ENCODE measurements around the gene KRT34. TPM values are rescaled to one million over a fixed set of nuclear protein-coding genes. Genes with fewer than 3 reads are reported as not detected.
"Not testable (repeated sequence)": the region's sequence is repeated elsewhere in the genome, so short reads cannot be mapped to it uniquely, and the experiment has no call there.

The KRT34 gene
- not detected for polyA plus RNA-seq (ENCODE audit: insufficient read length in 4 of 4)

GRCh38 chr17:41381943-41382342, at the start of gene KRT34:
Gene KRT34 (minus strand): TSS chr17:41382306. CDS start chr17:41382246, 60 bp downstream.
- DNase-seq (ENCODE audit: low read depth in 4 of 4, low spot score in 2 of 4): not testable (repeated sequence)

GRCh38 chr17:41430376-41430775, 48.3 kb upstream of the KRT34 start:
- DNase-seq (ENCODE audit: low read depth in 4 of 4, low spot score in 2 of 4): not testable (repeated sequence)

- DNase-seq (ENCODE audit: low read depth in 4 of 4, low spot score in 2 of 4): no peak
Measured at GRCh38 chr17:41429667-41430066, 47.6 kb upstream of the KRT34 start.

GRCh38 chr17:41428591-41429291, 46.6 kb upstream of the KRT34 start:
- no peak for DNase-seq (ENCODE audit: low read depth in 4 of 4, low spot score in 2 of 4)

- no peak for DNase-seq (ENCODE audit: low read depth in 4 of 4, low spot score in 2 of 4)
Measured at GRCh38 chr17:41424111-41424635, 42.1 kb upstream of the KRT34 start, which contains the start of gene KRT37. Gene KRT37 (minus strand): TSS chr17:41424585. CDS start chr17:41424523, 62 bp downstream.

GRCh38 chr17:41422586-41422985, 40.5 kb upstream of the KRT34 start:
- DNase-seq (ENCODE audit: low read depth in 4 of 4, low spot score in 2 of 4): not testable (repeated sequence)

- DNase-seq (ENCODE audit: low read depth in 4 of 4, low spot score in 2 of 4): no peak
Measured at GRCh38 chr17:41421617-41422016, 39.5 kb upstream of the KRT34 start.

- DNase-seq (ENCODE audit: low read depth in 4 of 4, low spot score in 2 of 4): no peak
Measured at GRCh38 chr17:41421116-41421515, 39.0 kb upstream of the KRT34 start.

GRCh38 chr17:41420134-41420533, 38.0 kb upstream of the KRT34 start:
- DNase-seq (ENCODE audit: low read depth in 4 of 4, low spot score in 2 of 4): no peak

GRCh38 chr17:41419716-41420115, 37.6 kb upstream of the KRT34 start:
- no peak for DNase-seq (ENCODE audit: low read depth in 4 of 4, low spot score in 2 of 4)

GRCh38 chr17:41418116-41418860, 36.2 kb upstream of the KRT34 start:
- no peak for DNase-seq (ENCODE audit: low read depth in 4 of 4, low spot score in 2 of 4)

- DNase-seq (ENCODE audit: low read depth in 4 of 4, low spot score in 2 of 4): no peak
Measured at GRCh38 chr17:41417576-41418015, 35.5 kb upstream of the KRT34 start.

GRCh38 chr17:41417127-41417526, 35.0 kb upstream of the KRT34 start:
- DNase-seq (ENCODE audit: low read depth in 4 of 4, low spot score in 2 of 4): no peak

GRCh38 chr17:41416479-41416878, 34.4 kb upstream of the KRT34 start:
- no peak for DNase-seq (ENCODE audit: low read depth in 4 of 4, low spot score in 2 of 4)

- DNase-seq (ENCODE audit: low read depth in 4 of 4, low spot score in 2 of 4): no peak
Measured at GRCh38 chr17:41415833-41416335, 33.8 kb upstream of the KRT34 start.

GRCh38 chr17:41415411-41415810, 33.3 kb upstream of the KRT34 start:
- DNase-seq (ENCODE audit: low read depth in 4 of 4, low spot score in 2 of 4): no peak

- no peak for DNase-seq (ENCODE audit: low read depth in 4 of 4, low spot score in 2 of 4)
Measured at GRCh38 chr17:41413982-41414381, 31.9 kb upstream of the KRT34 start.

GRCh38 chr17:41413353-41413957, 31.3 kb upstream of the KRT34 start:
- DNase-seq (ENCODE audit: low read depth in 4 of 4, low spot score in 2 of 4): no peak

- DNase-seq (ENCODE audit: low read depth in 4 of 4, low spot score in 2 of 4): no peak
Measured at GRCh38 chr17:41411072-41411840, 29.1 kb upstream of the KRT34 start.

- no peak for DNase-seq (ENCODE audit: low read depth in 4 of 4, low spot score in 2 of 4)
Measured at GRCh38 chr17:41407226-41407625, 25.1 kb upstream of the KRT34 start.
